ENCODE data around the gene THADA.
"Not testable (repeated sequence)": the region's sequence is repeated elsewhere in the genome, so short reads cannot be mapped to it uniquely, and the experiment has no call there.

The THADA gene

DNA sequence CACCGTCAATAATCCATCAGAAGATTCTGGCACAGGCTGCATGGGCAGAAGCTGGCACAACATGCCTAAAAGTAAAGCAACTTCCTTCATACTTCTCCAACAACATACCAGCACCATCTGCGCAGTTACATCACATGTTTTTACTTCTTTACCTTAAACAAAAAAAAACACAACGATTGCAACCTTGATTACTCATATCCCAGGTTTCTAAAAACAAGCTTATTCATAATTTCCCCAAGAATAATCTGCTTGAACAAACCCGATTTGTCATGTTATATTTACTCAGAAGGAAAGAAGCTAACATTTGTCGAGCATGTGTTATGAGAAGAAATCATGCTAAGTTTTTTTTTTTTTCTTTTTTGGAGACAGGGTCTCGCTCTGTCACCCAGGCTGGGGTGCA, 54.7 kb downstream of the THADA start:
- no peak for DNase-seq (ENCODE audit: low read depth in 2 of 2)

DNA sequence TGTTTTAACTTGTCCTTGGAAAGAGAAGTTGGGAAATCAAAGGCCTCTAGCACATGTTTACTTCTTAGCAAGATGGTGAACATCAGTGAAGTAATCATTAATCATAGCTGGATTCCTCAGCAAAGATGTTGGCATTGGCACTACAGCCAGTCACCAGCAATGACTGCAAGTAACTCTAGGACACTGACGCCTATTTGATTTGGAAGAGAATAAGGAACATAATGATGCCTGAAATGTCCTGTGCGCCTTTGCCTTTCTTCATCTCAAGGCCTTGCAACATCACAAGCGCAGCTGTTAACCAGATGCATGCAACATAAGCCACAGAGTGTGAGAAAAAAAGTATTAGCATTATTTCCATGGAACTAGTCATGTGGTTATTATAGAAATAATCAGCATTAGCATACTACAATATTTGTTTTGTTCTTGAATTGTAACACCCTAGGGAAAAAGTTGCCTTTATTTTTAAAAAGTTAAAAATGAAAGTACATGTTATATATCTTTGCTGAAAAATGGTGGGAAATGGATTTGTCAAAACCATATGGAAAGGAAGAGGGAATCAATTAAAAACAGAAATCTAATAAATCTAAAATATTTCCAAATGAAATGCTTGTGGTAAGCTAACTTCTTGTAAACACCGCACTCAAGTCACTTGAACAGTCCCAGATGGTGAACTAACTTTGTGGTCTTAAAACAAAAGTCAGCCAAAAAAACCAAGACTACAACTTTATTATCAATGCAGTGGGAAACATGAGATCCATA, 55.6 kb downstream of the THADA start:
- no peak for DNase-seq (ENCODE audit: low read depth in 2 of 2)

DNA sequence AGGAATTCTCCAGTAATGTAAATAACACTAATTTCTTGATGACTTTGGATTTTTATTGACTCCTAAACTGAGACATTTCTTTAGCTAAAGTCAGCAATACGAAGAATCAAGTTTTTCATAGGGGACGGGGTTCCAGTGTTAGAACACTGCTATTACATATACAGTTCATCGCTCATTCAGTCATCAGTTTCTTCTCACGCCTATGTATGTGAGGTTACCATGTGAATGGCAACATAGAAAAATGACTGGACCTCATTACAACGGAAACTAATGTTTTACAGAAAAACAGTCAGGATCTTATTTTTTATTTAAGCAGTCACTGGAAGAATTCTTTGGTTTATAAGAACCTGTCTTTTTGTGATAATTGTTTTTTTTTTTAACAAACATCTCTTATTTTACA, 56.4 kb downstream of the THADA start:
- DNase-seq (ENCODE audit: low read depth in 2 of 2), result no peak

DNA sequence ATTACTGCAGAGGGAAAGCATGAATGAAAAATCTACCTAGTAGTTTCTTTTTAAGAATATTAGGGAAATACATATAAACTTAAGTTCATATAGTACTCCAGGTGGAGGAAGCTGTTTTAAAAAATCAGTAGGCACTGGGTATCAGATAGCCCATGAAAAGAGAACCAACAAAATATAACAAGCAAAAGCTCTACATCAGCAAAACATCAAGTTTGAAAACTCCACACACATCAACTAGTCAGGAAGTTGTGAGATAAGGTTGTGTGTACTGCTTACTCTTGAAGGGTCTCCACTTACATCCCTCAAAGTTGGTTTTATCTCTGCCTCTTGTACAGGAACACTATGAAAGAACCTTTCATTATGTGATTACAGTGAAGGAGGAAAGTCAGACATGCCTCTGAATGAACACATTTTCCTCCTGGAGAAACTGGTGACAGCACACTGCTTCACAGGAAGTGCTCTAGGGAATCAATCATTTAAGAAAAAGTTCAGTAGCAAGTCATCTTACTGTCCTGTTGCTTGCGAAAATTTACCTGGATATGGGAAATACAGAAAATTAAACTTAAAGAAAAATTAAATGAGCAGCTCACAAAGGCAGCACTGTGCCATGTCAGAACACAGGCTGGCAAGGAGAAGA, 57.7 kb downstream of the THADA start:
- no peak for DNase-seq (ENCODE audit: low read depth in 2 of 2)

DNA sequence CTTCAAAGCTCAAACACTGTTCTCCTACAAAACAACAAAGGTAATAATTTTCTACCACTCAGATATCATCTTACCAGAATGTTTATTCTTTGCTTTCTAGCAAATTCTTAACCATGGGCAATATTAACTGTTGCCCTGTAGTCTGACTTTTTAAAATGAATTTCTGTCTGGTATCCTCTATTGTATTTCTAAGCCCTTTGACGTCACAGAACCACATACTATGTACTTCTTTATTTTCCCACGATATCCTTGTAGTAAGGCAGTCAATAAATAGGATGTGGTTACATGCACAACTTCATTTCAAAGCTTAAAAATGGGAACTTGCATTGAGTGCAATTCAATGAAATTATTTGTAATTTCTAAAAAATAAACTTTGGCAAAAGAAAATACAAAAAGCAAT, 58.7 kb downstream of the THADA start:
- DNase-seq (ENCODE audit: low read depth in 2 of 2), result no peak

DNA sequence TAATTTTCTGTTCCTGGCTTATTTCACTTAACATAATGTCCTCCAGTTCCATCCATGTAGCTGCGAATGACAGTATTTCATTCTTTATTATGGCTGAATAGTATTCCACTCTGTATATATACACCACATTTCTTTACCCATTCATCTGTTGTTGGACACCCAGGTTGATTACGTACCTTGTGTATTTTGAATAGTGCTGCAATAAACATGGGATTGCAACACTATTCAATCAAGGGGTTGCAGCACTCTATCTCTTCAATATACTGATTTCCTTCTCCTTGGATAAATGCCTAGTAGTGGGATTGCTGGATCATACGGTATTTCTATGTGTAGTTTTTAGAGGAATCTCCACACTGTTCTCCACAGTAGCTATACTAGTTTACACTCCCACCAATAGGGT, 61.3 kb downstream of the THADA start:
- no peak for DNase-seq (ENCODE audit: low read depth in 2 of 2)

DNA sequence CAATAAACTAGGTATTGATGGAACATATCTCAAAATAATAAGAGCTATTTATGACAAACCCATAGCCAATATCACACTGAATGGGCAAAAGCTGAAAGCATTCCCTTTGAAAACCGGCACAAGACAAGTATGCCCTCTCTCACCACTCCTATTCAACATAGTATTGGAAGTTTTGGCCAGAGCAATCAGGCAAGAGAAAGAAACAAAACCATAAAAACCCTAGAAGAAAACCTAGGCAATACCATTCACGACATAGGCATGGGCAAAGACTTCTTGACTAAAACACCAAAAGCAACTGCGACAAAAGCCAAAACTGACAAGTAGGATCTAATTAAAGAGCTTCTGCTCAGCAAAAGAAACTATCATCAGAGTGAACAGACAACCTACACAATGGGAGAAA, 63.3 kb downstream of the THADA start:
- not testable (repeated sequence) for DNase-seq (ENCODE audit: low read depth in 2 of 2)

DNA sequence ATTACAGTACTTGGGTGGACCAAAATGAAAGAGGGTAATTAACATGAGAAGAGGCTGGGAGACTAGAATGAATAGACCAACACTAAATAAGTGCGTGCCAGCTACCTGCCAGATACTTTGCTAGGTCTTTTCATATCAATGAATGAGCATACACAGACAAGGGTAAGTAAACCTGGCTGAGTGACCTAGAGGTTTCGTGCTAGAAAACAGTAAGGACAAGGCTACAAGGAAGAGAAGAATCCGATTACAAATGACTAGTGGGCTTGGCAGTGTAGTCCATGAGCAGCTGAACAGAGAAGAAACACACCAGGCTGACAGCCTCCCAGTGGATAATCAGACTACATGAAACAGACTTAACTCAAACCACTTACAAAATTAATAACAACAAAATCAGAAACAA, 64.6 kb downstream of the THADA start:
- DNase-seq (ENCODE audit: low read depth in 2 of 2), result no peak

DNA sequence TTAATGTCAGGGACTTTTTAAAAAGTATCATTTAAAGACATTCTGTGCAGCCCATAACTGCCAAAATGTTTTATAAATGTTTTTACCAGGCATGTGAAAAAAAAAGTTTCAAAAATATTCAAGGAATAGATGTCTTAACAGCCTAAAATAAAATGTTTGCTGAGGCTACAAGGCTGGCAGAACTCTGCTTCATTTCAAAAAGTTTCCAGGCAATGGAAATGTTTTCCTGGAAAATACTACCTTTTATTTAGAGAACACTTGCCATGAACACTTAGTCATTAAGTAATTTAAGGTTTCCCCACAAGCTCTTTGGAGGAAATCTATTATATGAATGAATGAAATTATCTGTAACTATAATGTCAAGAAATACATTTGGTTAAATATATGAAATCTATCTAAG, 68.8 kb downstream of the THADA start:
- no peak for DNase-seq (ENCODE audit: low read depth in 2 of 2)

DNA sequence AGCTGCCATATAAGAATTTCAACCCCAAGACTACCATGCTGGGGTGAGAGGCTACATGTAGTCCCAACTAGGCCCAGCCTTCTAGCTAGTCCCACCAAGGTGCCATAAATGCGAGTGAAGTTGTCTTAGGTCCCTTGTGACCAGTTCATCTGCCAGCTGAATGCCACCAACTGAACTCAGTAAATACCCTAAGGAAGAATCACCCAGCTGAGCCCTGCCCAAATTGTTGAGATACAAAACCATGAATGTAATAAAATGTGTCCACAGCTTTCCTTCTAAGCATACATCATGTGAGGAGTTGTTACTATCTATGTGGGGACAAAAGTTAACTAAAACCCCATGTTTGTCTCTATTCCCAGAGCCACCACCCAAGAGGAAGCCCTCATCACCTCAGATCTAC, 70.3 kb downstream of the THADA start:
- DNase-seq (ENCODE audit: low read depth in 2 of 2), result no peak

DNA sequence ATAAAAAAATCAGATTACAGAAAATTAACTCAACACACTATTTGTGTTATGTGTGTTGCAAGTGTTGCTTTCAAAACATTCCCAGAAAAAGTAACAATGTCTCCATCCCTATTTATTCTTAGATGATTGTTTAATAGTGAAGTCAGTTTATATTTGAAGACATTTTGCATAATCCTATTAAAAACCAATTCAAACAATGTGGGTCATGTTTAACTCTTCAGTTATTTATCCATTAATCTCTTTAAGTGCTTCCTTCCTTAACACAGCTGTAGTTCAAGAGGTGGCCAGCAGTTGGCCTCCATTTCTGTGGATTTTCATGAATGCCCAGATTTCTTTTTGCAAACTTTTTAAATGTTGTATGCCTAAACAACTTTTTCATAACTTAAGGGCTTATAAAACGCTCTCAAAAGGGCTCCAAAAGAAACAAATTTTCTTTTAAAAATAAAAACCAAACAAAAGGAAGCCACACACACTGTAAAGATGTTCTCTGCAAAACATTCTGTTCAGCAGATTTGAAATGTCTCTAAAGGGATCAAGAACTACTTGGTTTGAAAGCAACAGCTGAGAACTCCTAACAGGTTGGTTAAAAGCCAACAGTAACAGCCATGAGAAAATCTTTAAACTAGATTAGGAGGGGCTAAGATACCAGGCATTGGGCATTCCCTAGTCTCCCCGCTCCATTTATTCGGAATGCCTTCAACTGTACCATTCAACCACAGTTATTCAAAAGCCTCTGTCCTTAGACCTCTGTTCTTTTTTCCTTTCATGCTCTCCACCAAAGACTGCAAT, 71.5 kb downstream of the THADA start:
- no peak for DNase-seq (ENCODE audit: low read depth in 2 of 2)

DNA sequence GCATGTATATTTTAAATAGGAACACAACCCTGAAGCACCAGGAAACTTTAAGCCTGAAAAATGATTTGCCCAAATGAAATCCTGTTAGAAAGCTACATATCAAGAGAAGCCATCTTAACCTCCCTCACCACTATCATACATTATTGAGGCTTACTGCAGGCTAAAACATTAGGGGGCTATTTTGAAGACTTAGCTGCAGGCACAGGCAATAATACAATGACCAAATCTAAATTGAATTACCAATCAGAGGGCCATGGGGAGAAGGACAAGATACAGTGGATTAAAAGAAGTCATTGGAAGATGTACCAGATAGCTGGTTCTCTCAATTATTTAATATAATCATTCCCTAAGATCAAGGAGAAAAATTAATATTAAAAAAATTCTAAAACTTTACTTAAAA, 73.7 kb downstream of the THADA start:
- no peak for DNase-seq (ENCODE audit: low read depth in 2 of 2)

DNA sequence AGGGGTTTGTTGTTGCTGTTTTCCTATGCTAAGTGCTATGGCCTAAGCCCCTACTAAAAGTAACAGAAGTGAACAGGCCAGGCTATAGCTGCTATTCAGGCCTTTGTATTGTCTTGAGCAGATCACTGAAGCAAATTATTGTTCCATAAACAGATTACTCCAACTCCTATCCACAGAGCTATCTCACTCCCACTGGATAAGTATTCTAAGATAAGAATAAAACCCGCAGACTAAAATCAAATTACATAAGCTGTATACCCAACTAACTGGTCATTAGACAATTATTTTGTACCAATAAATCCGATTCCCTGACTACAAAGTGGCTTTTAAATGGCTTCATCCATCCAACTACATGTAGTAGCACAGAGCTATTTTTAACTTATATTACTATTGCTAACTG, 74.3 kb downstream of the THADA start:
- no peak for DNase-seq (ENCODE audit: low read depth in 2 of 2)

DNA sequence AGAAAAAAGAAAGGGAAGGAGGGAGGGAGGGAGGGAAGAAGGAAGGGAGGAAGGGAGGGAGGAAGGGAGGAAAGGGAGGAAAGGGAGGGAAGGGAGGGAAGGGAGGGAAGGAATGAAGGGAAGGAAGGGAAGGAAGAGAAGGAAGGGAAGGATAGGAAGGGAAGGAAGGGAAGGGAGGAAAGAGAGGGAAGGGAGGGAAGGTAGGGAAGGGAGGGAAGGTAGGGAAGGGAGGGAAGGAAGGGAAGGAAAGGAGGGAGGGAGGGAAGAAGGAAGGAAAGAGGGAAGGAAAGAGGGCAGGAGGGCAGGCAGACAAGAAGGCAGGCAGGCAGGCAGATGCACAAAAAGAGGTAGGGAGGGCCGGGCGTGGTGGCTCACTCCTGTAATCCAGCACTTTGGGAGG, 74.9 kb downstream of the THADA start:
- DNase-seq (ENCODE audit: low read depth in 2 of 2), result no peak

DNA sequence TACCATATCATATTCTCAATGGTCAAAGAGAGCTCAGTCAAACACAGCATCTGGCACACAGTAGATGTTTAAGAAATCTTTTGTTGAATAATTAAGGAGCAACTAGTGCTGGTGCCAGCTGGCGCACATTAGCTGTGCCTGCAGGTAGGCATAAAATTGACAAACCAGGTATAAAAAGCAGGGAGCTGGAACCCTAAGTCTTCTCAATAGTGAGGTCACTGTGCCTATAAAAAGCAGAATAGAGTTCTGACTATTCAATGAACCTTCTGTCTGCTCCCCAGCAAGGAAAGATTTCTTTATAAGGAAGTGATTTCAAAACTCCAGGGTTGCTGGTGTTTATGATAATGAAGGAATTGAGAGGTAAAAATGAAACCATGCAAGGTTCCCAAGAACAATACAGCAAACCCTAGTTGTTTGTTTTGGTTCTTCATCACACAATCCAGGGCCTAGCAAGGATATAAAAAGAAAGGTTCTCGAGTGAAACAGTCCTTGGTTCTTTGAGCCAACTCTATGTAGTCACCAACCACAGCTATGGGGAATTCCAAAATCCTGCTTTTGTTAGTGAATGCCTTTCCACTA, 76.1 kb downstream of the THADA start:
- DNase-seq (ENCODE audit: low read depth in 2 of 2), result no peak

DNA sequence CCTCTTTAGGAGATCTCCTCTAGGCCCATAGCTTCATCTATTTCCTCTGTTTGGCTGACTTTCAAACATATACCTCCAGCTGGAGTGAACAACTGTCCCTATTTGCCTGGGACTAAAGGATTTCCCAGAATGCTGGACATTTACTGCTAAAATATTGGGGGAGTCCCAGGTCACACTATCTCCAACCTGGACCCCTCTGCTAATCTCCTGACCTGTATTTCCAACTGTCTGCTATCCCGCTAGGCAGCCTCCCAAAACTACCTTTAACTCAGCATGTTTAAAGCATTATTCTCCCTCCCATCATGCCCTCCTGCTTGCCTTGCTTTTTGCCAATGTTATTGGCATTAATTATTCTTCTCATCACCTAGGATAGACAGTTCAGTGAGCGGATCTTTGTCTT, 77.1 kb downstream of the THADA start:
- DNase-seq (ENCODE audit: low read depth in 2 of 2), result no peak

DNA sequence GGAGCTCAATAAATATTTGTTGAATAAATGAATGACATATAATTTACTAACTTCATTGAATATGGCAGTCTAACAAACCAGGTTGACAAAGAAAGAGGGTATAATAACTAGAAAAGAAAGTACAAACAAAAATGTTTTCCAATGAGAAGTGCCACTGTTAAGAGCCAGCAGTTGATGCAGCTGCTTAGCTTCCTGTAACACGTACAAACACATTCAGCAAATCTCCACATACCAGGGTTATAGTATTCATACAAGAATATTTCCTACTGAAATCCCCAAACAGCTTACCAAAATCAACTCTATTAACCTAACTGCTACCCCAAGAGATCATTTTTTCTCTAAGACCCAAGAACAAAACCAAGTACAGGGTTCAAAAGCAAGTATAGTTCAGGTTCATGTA, 77.7 kb downstream of the THADA start:
- DNase-seq (ENCODE audit: low read depth in 2 of 2), result no peak

DNA sequence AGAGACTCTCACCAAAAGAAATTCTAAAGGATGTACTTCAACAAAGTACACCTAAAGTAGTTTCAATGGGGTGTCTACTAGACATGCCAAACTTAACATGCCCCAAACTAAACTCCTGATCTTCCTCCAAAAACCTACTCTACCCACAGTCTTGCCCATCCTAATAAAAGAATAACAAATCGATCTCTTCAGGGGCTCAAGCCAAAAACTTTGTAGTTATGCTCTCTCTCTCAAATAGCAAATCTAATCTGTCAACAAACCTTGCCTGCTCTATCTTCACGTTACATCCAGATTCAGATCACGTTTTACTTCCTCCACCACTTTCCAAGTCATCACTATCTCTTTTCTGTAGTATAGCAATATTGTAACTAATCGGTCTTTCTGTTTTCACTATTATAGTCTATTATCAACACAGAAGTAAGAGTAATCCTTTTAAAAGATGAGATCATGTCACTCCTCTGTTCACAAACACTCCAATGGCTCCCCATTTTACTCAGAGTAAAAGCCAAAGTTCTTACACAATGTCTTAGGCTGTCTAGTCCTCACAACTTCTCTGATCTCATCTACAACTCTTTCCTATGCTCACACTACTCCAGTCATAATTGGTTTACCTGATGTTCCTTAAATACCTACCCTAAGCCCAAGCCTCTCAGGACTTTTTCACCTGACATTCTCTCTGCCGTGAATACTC, 79.9 kb downstream of the THADA start:
- no peak for DNase-seq (ENCODE audit: low read depth in 2 of 2)

DNA sequence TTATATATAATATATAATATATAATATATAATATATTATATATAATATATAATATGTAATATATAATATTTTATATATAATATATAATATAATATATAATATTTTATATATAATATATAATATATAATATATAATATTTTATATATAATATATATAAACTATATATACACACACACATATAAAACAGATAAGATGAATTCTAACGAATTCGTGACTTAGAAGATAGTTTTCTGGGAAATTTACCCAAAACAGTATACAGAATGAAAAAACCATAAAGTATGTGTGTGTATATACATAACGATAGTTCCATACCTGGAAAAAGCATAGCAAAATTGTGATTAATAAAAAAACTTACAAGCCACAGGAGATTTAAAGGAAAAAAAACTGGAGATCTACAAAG, 80.6 kb downstream of the THADA start:
- no peak for DNase-seq (ENCODE audit: low read depth in 2 of 2)

DNA sequence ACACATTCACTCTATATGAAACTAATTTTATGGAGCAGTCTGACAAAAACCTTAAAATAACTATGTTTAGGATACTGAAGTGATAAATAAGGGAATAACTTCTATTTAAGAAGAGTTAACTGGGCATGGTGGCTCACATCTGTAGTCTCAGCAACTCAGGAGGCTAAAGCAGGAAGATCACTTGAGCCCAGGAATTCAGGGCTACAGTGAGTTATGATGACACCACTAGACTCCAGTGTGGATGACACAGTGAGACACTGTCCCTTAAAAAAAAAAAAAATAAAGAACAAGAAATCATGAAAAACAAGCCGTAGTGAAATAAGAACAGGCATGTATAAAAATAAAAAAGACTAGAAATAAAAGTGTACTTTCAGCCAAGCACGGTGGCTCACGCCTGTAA, 82.0 kb downstream of the THADA start:
- DNase-seq (ENCODE audit: low read depth in 2 of 2), result no peak

DNA sequence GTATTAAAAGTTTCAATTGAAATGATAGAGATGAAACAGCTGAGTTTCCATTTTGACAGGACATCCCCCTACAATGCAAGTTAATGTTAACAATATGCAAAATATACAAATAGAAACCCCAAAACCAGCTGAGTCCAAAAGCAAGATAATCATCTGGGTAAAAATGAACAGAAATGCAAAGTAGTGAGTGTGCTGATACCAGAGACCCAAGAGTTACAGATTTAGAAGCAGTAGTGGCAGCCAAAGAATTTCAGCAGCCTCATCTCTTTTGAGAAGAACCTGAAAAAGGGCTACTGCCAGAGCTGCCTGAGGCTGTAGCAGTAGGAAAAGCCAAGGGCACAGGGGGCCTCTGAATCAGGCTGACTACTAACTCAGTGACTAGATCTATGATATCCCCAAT, 82.6 kb downstream of the THADA start:
- DNase-seq (ENCODE audit: low read depth in 2 of 2), result no peak

DNA sequence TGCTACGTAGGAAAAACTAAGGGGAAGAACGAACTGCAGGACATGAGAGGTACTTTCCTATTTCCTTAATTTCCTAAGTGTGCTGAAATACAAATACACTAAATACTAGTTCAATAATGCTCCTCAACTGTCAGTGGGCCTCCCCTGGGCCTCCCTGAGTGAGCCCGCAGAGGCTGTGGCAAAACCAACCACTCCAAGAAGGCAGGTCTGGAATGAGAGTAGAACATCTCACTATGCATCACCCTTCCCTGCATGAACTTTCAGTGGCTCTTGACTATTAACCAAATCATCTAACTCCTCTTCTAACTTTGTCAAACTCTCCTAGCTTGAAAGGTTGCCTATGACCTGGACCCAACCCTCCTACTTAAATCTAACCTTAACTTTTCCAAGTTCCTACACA, 84.6 kb downstream of the THADA start:
- no peak for DNase-seq (ENCODE audit: low read depth in 2 of 2)

All from stimulated activated CD4-positive, alpha-beta T cell treated with anti-CD3 and anti-CD28 coated beads, Interleukin-1b, Interleukin-23, amount 100 ng/mL, for 4 hours (primary cell).